Activated CD4-positive, CD25-positive, alpha-beta regulatory T cell treated with anti-CD3 and anti-CD28 coated beads, Interleukin-2, amount 50 U/mL, for 24 hours (primary cell): Measurements from ENCODE around the gene MXD4.
"Not testable (repeated sequence)": the region's sequence is repeated elsewhere in the genome, so short reads cannot be mapped to it uniquely, and the experiment has no call there.

Experiments used
- ATAC-seq, 2 donors: fragments of 150-1000 bp; cut with Tn5 transposase; one replicate each; pipeline ENCODE4 v1.10.0; 2021; ENCODE audit warnings: mild to moderate bottlenecking in 1 of 2, moderate library complexity in 1 of 2

MXD4 gene

GRCh38 chr4:2217726-2218125 lies 44.2 kb downstream of the MXD4 start:
- no peak for ATAC-seq

GRCh38 chr4:2212831-2213230 lies 49.1 kb downstream of the MXD4 start:
- ATAC-seq: no peak

GRCh38 chr4:2202789-2203188 lies 59.1 kb downstream of the MXD4 start:
- ATAC-seq: not testable (repeated sequence)
